ENCODE results near the gene C1orf210. TPM values are rescaled to one million over a fixed set of nuclear protein-coding genes. Genes with fewer than 3 reads are reported as not detected.

The C1orf210 gene
- total RNA-seq, 1 experiment from 2014 or later, result 12.8 TPM

DNA sequence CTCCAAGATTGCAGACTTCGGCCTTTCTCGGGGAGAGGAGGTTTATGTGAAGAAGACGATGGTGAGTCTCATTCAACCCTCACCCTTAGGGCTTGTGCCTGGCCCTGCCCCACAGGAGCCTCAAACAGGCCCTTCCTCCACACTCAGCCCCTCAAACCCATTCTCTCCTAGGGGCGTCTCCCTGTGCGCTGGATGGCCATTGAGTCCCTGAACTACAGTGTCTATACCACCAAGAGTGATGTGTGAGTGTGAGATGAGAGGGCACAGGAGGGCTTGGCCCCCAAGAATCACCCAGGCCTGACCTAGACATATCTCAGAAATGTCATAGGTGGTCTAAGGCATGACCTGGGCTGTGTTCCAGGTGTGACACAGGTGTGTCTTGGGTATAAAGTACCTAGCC, 33.9 kb upstream of the C1orf210 start:
- no peaks in the 10 kb centered on the region for H3K36me3 Mint-ChIP-seq
- DNase-seq (ENCODE audit: low spot score) (no peak), ATAC-seq (no peak)
- H3K4me3 Mint-ChIP-seq, result no peak overlapping the region
- H3K9me3 Mint-ChIP-seq, result no peaks in the 10 kb centered on the region
- peaks cover 6% of the 10 kb centered on the region for H3K4me1 Mint-ChIP-seq
- POLR2A ChIA-PET, result no interaction called here
- TF ChIP-seq ZNF396 (CRISPR knock-in tag; IDR thresholded peaks at IDR 0.05; ENCODE audit: borderline replicate concordance) (no peak), HMGXB4 (CRISPR knock-in tag; IDR thresholded peaks at IDR 0.05) (no peak), NR2C2 (CRISPR knock-in tag; IDR thresholded peaks at IDR 0.05) (no peak), TEAD1 (CRISPR knock-in tag; IDR thresholded peaks at IDR 0.05) (no peak), SP1 (CRISPR knock-in tag; conservative IDR thresholded peaks at IDR 0.05) (no peak), SMAD4 (CRISPR knock-in tag; IDR thresholded peaks at IDR 0.05) (no peak), ZNF121 (CRISPR knock-in tag; IDR thresholded peaks at IDR 0.05) (no peak), GRHL2 (CRISPR knock-in tag; IDR thresholded peaks at IDR 0.05; ENCODE audit: insufficient replicate concordance, severe bottlenecking) (no peak), ZNF232 (CRISPR knock-in tag; IDR thresholded peaks at IDR 0.05) (no peak), ZBTB21 (CRISPR knock-in tag; IDR thresholded peaks at IDR 0.05; ENCODE audit: borderline replicate concordance) (no peak), NFYB (CRISPR knock-in tag; conservative IDR thresholded peaks at IDR 0.05; ENCODE audit: low read depth) (no peak), OVOL2 (CRISPR knock-in tag; IDR thresholded peaks at IDR 0.05; ENCODE audit: borderline replicate concordance) (no peak), CREM (CRISPR knock-in tag; IDR thresholded peaks at IDR 0.05) (no peak), NFATC4 (CRISPR knock-in tag; IDR thresholded peaks at IDR 0.05) (no peak), ZNF138 (CRISPR knock-in tag; conservative IDR thresholded peaks at IDR 0.05) (no peak), ATF1 (CRISPR knock-in tag; IDR thresholded peaks at IDR 0.05) (no peak), EMX1 (CRISPR knock-in tag; IDR thresholded peaks at IDR 0.05) (no peak)
- TF ChIP-seq, protein P1, sequence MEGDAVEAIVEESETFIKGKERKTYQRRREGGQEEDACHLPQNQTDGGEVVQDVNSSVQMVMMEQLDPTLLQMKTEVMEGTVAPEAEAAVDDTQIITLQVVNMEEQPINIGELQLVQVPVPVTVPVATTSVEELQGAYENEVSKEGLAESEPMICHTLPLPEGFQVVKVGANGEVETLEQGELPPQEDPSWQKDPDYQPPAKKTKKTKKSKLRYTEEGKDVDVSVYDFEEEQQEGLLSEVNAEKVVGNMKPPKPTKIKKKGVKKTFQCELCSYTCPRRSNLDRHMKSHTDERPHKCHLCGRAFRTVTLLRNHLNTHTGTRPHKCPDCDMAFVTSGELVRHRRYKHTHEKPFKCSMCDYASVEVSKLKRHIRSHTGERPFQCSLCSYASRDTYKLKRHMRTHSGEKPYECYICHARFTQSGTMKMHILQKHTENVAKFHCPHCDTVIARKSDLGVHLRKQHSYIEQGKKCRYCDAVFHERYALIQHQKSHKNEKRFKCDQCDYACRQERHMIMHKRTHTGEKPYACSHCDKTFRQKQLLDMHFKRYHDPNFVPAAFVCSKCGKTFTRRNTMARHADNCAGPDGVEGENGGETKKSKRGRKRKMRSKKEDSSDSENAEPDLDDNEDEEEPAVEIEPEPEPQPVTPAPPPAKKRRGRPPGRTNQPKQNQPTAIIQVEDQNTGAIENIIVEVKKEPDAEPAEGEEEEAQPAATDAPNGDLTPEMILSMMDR (IDR thresholded peaks at IDR 0.05), result no peak
- CTCF ChIA-PET, result no interaction called here
- no peaks in the 10 kb centered on the region for H3K27me3 Mint-ChIP-seq (ENCODE audit: low read depth)
- H3K27ac Mint-ChIP-seq, result no peak overlapping the region

GRCh38 chr1:43318831-43319230, 33.5 kb upstream of the C1orf210 start:
- H3K4me3 Mint-ChIP-seq, result no peak overlapping the region
- H3K27ac Mint-ChIP-seq, result no peak overlapping the region
- ChIA-PET CTCF (interaction anchor here (1.4 kb wide), 1 partner anchor 34 kb away, joined by 3 read pairs; the partner anchor contains the start of gene C1orf210), POLR2A (no interaction called here)
- no peaks in the 10 kb centered on the region for H3K9me3 Mint-ChIP-seq
- no peaks in the 10 kb centered on the region for H3K36me3 Mint-ChIP-seq
- peaks cover 6% of the 10 kb centered on the region for H3K4me1 Mint-ChIP-seq
- DNase-seq (ENCODE audit: low spot score), result no peak
- ATAC-seq, result no peak
- TF ChIP-seq NR3C1 (CRISPR knock-in tag; conservative IDR thresholded peaks at IDR 0.05; ENCODE audit: low read depth) (no peak), EMX1 (CRISPR knock-in tag; IDR thresholded peaks at IDR 0.05) (no peak), GABPB1 (CRISPR knock-in tag; IDR thresholded peaks at IDR 0.05) (no peak)
- TF ChIP-seq, protein P2, sequence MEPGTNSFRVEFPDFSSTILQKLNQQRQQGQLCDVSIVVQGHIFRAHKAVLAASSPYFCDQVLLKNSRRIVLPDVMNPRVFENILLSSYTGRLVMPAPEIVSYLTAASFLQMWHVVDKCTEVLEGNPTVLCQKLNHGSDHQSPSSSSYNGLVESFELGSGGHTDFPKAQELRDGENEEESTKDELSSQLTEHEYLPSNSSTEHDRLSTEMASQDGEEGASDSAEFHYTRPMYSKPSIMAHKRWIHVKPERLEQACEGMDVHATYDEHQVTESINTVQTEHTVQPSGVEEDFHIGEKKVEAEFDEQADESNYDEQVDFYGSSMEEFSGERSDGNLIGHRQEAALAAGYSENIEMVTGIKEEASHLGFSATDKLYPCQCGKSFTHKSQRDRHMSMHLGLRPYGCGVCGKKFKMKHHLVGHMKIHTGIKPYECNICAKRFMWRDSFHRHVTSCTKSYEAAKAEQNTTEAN (CRISPR knock-in tag; IDR thresholded peaks at IDR 0.05), result no peak
- no peaks in the 10 kb centered on the region for H3K27me3 Mint-ChIP-seq (ENCODE audit: low read depth)
